ENCODE results near the gene TTC36. TPM values are rescaled to one million over a fixed set of nuclear protein-coding genes. Genes with fewer than 3 reads are reported as not detected.

TTC36 gene
- total and polyA plus RNA-seq, 9 of the 15 experiments (the other 6 are each of a cell fraction or from before 2014, with no cell fraction given), result 0.22 to 0.23 TPM; not detected in 7

DNA sequence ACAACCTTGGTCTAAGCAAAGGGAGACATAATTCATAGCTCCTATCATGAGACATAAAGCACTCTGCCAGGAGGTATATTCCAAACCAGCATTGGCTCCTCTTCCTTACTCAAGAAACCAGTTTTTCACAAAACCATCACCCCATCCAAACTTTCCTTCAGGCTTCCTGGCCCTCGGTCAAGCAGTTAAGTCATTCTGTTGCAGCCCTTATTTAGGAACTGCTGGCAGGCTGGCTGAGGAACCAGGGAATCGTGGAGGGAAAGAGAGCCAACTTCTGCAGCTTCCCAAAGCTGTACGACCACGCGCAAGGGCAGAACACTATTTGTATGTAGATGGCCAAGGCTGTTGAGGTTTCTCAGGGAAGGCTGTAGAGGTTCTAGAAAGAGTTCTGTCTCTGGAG lies 37.8 kb downstream of the TTC36 start:
- Histone ChIP-seq H2AFZ (ENCODE audit: low read depth, low read length) (peak overlapping the region; percentile 66; the same call in 1 of the 2 replicates), H3K9me1 (ENCODE audit: control insufficient read depth, insufficient read depth, low read length) (no peaks in the 10 kb centered on the region), H3K27me3 (ENCODE audit: control insufficient read depth in 2 of 2, insufficient read depth in 2 of 2, low read length in 2 of 2) (no peaks in the 10 kb centered on the region), H3K9me3 (replicated peaks; ENCODE audit: control insufficient read depth, insufficient read depth, low read depth, low read length) (no peaks in the 10 kb centered on the region), H4K20me1 (replicated peaks; ENCODE audit: control insufficient read depth, insufficient read depth, low read length) (no peaks in the 10 kb centered on the region), H3K36me3 (ENCODE audit: control insufficient read depth, insufficient read depth, low read length) (no peaks in the 10 kb centered on the region), H3K4me2 (ENCODE audit: insufficient read depth, low read length) (peak overlapping the region; percentile 74), H3K27ac (ENCODE audit: extremely low read depth, low read depth, low read length) (no peak overlapping the region), H3K79me2 (ENCODE audit: control insufficient read depth, insufficient read depth, low read length) (no peaks in the 10 kb centered on the region; the same call in 2 of the 3 replicates), H3K9ac (ENCODE audit: insufficient read depth in 1 of 2, low read depth in 2 of 2, low read length in 2 of 2) (peak overlapping the region; percentile 19 to 69; a peak in 2 of 4 replicates), H3K4me1 (replicated peaks in 1 of 2; ENCODE audit: control insufficient read depth in 2 of 2, insufficient read depth in 2 of 2, low read length in 2 of 2) (peaks cover 0 to 5% of the 10 kb centered on the region in 2 experiments), H3K4me3 (no peak overlapping the region)
- CTCF ChIA-PET (ENCODE audit: low intra/inter-chr PET ratio), result interaction anchor here (0.6 kb wide), 1 partner anchor 1802 kb away, joined by 3 read pairs; no protein-coding TSS in a partner anchor
- WGBS (ENCODE audit: insufficient coverage, low coverage, missing lambda C conversion rate), result 63% methylated on average over 5 of the region's 5 CpGs
- no peak for TF ChIP-seq HNRNPUL1 (IDR thresholded peaks at IDR 0.05; ENCODE audit: low read length)
- TF ChIP-seq, protein P1, sequence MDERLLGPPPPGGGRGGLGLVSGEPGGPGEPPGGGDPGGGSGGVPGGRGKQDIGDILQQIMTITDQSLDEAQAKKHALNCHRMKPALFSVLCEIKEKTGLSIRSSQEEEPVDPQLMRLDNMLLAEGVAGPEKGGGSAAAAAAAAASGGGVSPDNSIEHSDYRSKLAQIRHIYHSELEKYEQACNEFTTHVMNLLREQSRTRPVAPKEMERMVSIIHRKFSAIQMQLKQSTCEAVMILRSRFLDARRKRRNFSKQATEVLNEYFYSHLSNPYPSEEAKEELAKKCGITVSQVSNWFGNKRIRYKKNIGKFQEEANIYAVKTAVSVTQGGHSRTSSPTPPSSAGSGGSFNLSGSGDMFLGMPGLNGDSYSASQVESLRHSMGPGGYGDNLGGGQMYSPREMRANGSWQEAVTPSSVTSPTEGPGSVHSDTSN (CRISPR knock-in tag; IDR thresholded peaks at IDR 0.05; ENCODE audit: low read depth), result no peak
- TF ChIP-seq, protein P1 (tag; conservative IDR thresholded peaks at IDR 0.05; ENCODE audit: low read depth), result 0 out of 2 replicates have a peak, but pooled peaks have one; percentile 44
- DNase-seq (ENCODE audit: extremely low read depth in 1 of 4, low spot score in 3 of 4) (no peak), FAIRE-seq (no peak), ATAC-seq (no peak)
- no TSS peak for BruUV-seq (replicated peaks)
- POLR2A ChIA-PET, result no interaction called here
- in situ Hi-C loops (cut with MboI), result no loop called here
- intact Hi-C loops (cut with micrococcal nuclease), result loop anchor here (5.0 to 10.0 kb wide), 4 partner anchors 33 to 268 kb away; partner anchors contain the start of genes ATP5MG and TMEM25
